VCaP (cell line): ENCODE measurements around the gene IFI6.

Experiments used
- H3K27ac ChIP-seq: fragments of 450-650 bp; 2 replicates; pipeline ENCODE4 v1.5.1; 2017
- CTCF ChIP-seq: fragments of 450-650 bp; conservative IDR thresholded peaks from 2 replicates; pipeline ENCODE4 v1.5.1; 2017; ENCODE audit warnings: mild to moderate bottlenecking, moderate library complexity

IFI6 gene

GRCh38 chr1:27634985-27635367, 37.0 kb downstream of the IFI6 start, which contains the start of gene FGR:
Gene FGR (minus strand): TSS chr1:27635185. CDS start chr1:27623916, 11,269 bp downstream.
- no peak for TF ChIP-seq CTCF

GRCh38 chr1:27634177-27634984, 37.6 kb downstream of the IFI6 start:
- H3K27ac ChIP-seq, result no peak overlapping the region; the same call in 1 of the 2 replicates
- no peak for TF ChIP-seq CTCF

More at GRCh38 chr1:27634985-27635367, 37.0 kb downstream of the IFI6 start, which contains the start of gene FGR:
- H3K27ac ChIP-seq, result no peak within 1 kb of the TSS; the same call in 1 of the 2 replicates

GRCh38 chr1:27633640-27634176, 38.3 kb downstream of the IFI6 start:
- TF ChIP-seq CTCF, result no peak
- no peak overlapping the region; the same call in 1 of the 2 replicates for H3K27ac ChIP-seq

- TF ChIP-seq CTCF, result no peak
- no peak overlapping the region for H3K27ac ChIP-seq
Measured at GRCh38 chr1:27633298-27633610, 38.7 kb downstream of the IFI6 start.

- no peak for TF ChIP-seq CTCF
- no peak overlapping the region for H3K27ac ChIP-seq
Measured at GRCh38 chr1:27632387-27633297, 39.4 kb downstream of the IFI6 start.

- H3K27ac ChIP-seq, result no peak overlapping the region
- no peak for TF ChIP-seq CTCF
Measured at GRCh38 chr1:27630859-27631491, 41.0 kb downstream of the IFI6 start.
